Measurements from ENCODE around the gene STX2. TPM values are rescaled to one million over a fixed set of nuclear protein-coding genes. Genes with fewer than 3 reads are reported as not detected.

STX2 gene
- total RNA-seq, 1 experiment from 2014 or later: 37.8 TPM

GRCh38 chr12:130805635-130806034 lies 33.4 kb downstream of the STX2 start:
- peaks cover 20% of the 10 kb centered on the region for H3K36me3 ChIP-seq (ENCODE audit: insufficient read depth, low read length, poor library complexity, severe bottlenecking)
- no peak overlapping the region for H3K4me3 ChIP-seq (ENCODE audit: low read depth, low read length, poor library complexity, severe bottlenecking)
- H3K27me3 ChIP-seq (replicated peaks; ENCODE audit: insufficient read depth, low read depth, low read length, poor library complexity): no peaks in the 10 kb centered on the region
- intact Hi-C loops (cut with micrococcal nuclease; ENCODE audit: unreplicated experiment): no loop called here
- ChIA-PET POLR2A (ENCODE audit: low non-redundant PET) (no interaction called here), CTCF (no interaction called here)
- TF ChIP-seq CTCF (conservative IDR thresholded peaks at IDR 0.05; ENCODE audit: low read depth, low read length): no peak
- no peak for TF ChIP-seq EZH2 (IDR thresholded peaks at IDR 0.05; ENCODE audit: borderline replicate concordance, low read depth, low read length, poor library complexity, severe bottlenecking)
- no peaks in the 10 kb centered on the region for H3K4me1 ChIP-seq (ENCODE audit: insufficient read depth, low read length, poor library complexity, severe bottlenecking)
- H3K27ac ChIP-seq (ENCODE audit: low read depth, low read length, poor library complexity, severe bottlenecking): no peak overlapping the region
- no peak for DNase-seq (ENCODE audit: low spot score)
- no TSS peak for BruUV-seq (replicated peaks)
- H3K9me3 ChIP-seq (ENCODE audit: low read depth, low read length, poor library complexity, severe bottlenecking): no peaks in the 10 kb centered on the region

- Histone ChIP-seq H3K27ac (ENCODE audit: low read depth, low read length, poor library complexity, severe bottlenecking) (no peak overlapping the region), H3K9me3 (ENCODE audit: low read depth, low read length, poor library complexity, severe bottlenecking) (no peaks in the 10 kb centered on the region), H3K4me3 (ENCODE audit: low read depth, low read length, poor library complexity, severe bottlenecking) (no peak overlapping the region), H3K36me3 (ENCODE audit: insufficient read depth, low read length, poor library complexity, severe bottlenecking) (peaks cover 23% of the 10 kb centered on the region), H3K27me3 (replicated peaks; ENCODE audit: insufficient read depth, low read depth, low read length, poor library complexity) (no peaks in the 10 kb centered on the region), H3K4me1 (ENCODE audit: insufficient read depth, low read length, poor library complexity, severe bottlenecking) (no peaks in the 10 kb centered on the region)
- TF ChIP-seq CTCF (conservative IDR thresholded peaks at IDR 0.05; ENCODE audit: low read depth, low read length) (no peak), EZH2 (IDR thresholded peaks at IDR 0.05; ENCODE audit: borderline replicate concordance, low read depth, low read length, poor library complexity, severe bottlenecking) (no peak)
- no TSS peak for BruUV-seq (replicated peaks)
- intact Hi-C loops (cut with micrococcal nuclease; ENCODE audit: unreplicated experiment): no loop called here
- POLR2A ChIA-PET (ENCODE audit: low non-redundant PET): no interaction called here
- CTCF ChIA-PET: no interaction called here
- DNase-seq (ENCODE audit: low spot score): no peak
Measured at GRCh38 chr12:130804216-130804615, 34.8 kb downstream of the STX2 start.

DNA sequence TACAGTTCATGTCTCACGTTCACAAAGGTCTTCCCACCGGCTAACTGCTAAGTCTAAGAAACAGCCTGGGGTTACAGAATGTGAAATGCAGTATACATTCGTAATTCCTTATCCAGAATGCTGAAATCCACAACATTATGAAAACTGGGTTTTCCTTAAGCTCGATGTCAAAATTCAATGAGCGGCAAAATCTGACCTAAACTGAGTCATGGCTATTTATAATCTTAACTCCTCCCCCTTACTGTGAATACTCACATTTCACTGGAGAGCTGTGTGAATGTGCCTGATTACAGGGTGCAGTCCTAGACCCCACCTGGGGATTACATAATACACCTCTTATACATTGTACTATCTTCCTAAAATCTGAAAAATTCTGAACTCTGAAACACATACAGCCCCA lies 35.3 kb downstream of the STX2 start:
- peaks cover 23% of the 10 kb centered on the region for H3K36me3 ChIP-seq (ENCODE audit: insufficient read depth, low read length, poor library complexity, severe bottlenecking)
- no peak for DNase-seq (ENCODE audit: low spot score)
- TF ChIP-seq CTCF (conservative IDR thresholded peaks at IDR 0.05; ENCODE audit: low read depth, low read length) (no peak), EZH2 (IDR thresholded peaks at IDR 0.05; ENCODE audit: borderline replicate concordance, low read depth, low read length, poor library complexity, severe bottlenecking) (no peak)
- CTCF ChIA-PET: no interaction called here
- H3K4me1 ChIP-seq (ENCODE audit: insufficient read depth, low read length, poor library complexity, severe bottlenecking): no peaks in the 10 kb centered on the region
- H3K27ac ChIP-seq (ENCODE audit: low read depth, low read length, poor library complexity, severe bottlenecking): no peak overlapping the region
- BruUV-seq (replicated peaks): no TSS peak
- H3K4me3 ChIP-seq (ENCODE audit: low read depth, low read length, poor library complexity, severe bottlenecking): no peak overlapping the region
- no peaks in the 10 kb centered on the region for H3K9me3 ChIP-seq (ENCODE audit: low read depth, low read length, poor library complexity, severe bottlenecking)
- no peaks in the 10 kb centered on the region for H3K27me3 ChIP-seq (replicated peaks; ENCODE audit: insufficient read depth, low read depth, low read length, poor library complexity)
- intact Hi-C loops (cut with micrococcal nuclease; ENCODE audit: unreplicated experiment): no loop called here
- POLR2A ChIA-PET (ENCODE audit: low non-redundant PET): no interaction called here

All from A673 (cell line).